ACC112 (cell line): ENCODE measurements around the gene RASSF7.

Experiments
- H2AFZ ChIP-seq: fragments of 200-600 bp; sonication (generic); one replicate; pipeline ENCODE4 v1.6.0; 2017; ENCODE audit warnings: antibody characterized with exemption, low read length; ENCODE audit not compliant: unreplicated experiment
- H3K27ac ChIP-seq: fragments of 200-600 bp; sonication (generic); 2 replicates; pipeline ENCODE4 v1.5.1; 2014; ENCODE audit warnings: low read depth, mild to moderate bottlenecking, antibody characterized with exemption, low read length, moderate library complexity
- H3K27me3 ChIP-seq: fragments of 200-600 bp; sonication (generic); 2 replicates; pipeline ENCODE4 v1.6.1; 2014; ENCODE audit warnings: mild to moderate bottlenecking, antibody characterized with exemption, low read length, moderate library complexity, mixed read lengths; ENCODE audit not compliant: insufficient read depth
- H3K36me3 ChIP-seq: fragments of 200-600 bp; sonication (generic); 2 replicates; pipeline ENCODE4 v1.6.1; 2016; ENCODE audit warnings: mild to moderate bottlenecking, antibody characterized with exemption, low read length, moderate library complexity, mixed read lengths; ENCODE audit not compliant: insufficient read depth
- H3K4me1 ChIP-seq: fragments of 200-600 bp; sonication (generic); one replicate; pipeline ENCODE4 v1.6.1; 2016; ENCODE audit warnings: low read length, mixed read lengths; ENCODE audit not compliant: insufficient read depth, unreplicated experiment, control insufficient read depth
- H3K4me3 ChIP-seq: fragments of 200-600 bp; sonication (generic); 2 replicates; pipeline ENCODE4 v1.5.1; 2014; ENCODE audit warnings: mild to moderate bottlenecking, low read depth, low read length
- H3K79me2 ChIP-seq: fragments of 200-600 bp; sonication (generic); one replicate; pipeline ENCODE4 v1.6.0; 2016; ENCODE audit warnings: low read length; ENCODE audit not compliant: control insufficient read depth, unreplicated experiment, insufficient read depth

Gene RASSF7

DNA sequence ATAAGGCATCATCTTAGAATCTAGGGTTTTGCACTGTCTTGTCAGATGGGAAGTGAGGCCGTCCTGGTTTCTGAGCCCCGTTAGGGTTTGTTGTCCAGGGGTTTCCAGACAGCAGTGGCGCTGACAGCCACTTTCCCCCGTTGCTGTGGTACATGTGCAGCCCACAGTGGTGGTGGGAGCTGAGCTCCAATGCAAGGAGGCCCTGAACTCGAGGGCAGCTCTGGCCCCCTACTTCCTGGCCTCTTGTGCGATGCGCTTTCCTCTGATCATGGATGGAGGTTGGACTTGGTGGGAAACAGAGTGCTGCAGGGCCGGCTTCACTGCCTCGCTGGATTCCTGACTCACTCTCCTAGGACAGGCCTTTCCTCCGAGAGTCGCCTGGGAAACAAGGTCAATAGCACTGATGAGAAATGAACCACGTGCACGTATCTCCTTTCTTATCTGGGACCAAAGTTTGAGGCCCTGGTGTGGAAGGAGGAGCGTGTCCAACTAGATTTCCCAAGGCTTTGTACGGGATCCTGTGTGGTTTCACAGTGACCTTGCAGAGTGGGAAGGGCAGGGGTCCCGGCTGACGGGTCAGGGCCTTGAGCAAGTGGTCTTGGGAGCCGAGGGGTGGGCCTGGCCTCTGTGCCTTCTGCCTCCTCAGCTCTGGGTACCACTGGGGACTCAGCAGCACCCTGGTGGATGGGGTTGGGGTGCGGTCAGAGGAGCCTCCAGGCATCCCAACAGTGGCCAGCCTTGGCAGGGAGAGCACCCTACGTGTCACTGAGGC is 19.2 kb downstream of the RASSF7 start:
- H3K27me3 ChIP-seq: no peaks in the 10 kb centered on the region
- H2AFZ ChIP-seq: no peak overlapping the region
- H3K36me3 ChIP-seq: peaks cover 16% of the 10 kb centered on the region; the same call in 1 of the 2 replicates
- H3K79me2 ChIP-seq: peaks cover 78% of the 10 kb centered on the region
- H3K4me1 ChIP-seq: peaks cover 30% of the 10 kb centered on the region
- no peak overlapping the region for H3K4me3 ChIP-seq
- no peak overlapping the region; the same call in 1 of the 2 replicates for H3K27ac ChIP-seq

DNA sequence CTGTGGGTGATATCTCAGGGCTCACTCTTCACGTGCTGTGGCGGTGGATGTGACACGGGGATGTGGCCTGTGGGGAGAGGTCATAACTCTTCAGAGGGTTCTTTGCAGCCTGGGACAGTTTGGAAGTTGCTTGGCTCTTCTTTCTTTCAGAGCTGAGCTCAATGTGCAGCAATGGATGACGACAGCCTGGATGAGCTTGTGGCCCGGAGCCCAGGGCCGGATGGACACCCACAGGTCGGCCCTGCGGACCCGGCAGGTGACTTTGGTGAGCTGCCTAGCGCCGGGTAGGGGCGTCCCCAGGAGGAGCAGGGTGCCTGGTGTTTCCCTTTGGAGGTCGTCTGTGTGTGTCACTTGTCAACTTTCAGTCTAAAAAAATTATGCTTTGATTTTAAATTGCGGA is 20.6 kb downstream of the RASSF7 start:
- H3K27ac ChIP-seq: no peak overlapping the region
- H3K4me3 ChIP-seq: no peak overlapping the region
- H3K4me1 ChIP-seq: peaks cover 30% of the 10 kb centered on the region
- no peaks in the 10 kb centered on the region for H3K27me3 ChIP-seq
- H3K36me3 ChIP-seq: peaks cover 18% of the 10 kb centered on the region; the same call in 1 of the 2 replicates
- peaks cover 79% of the 10 kb centered on the region for H3K79me2 ChIP-seq
- H2AFZ ChIP-seq: no peak overlapping the region

DNA sequence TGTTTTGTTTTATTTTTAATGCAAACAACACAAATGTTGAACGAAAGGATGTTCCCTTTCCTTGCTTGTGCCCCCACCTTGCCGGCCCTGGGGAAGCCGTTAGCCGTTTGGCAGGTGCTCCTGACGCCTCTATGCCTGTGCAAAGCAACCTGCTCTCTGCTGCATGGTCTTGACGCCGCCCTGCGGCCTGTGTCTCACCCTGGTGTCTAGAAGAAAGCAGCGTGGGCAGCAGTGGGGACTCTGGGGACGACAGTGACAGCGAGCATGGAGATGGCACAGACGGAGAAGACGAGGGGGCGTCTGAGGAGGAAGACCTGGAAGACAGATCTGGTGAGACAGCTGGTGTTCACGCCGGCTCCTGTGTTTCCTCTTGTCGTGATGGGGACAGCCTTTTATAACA is 21.0 kb downstream of the RASSF7 start:
- peaks cover 32% of the 10 kb centered on the region for H3K4me1 ChIP-seq
- no peak overlapping the region for H3K4me3 ChIP-seq
- peaks cover 77% of the 10 kb centered on the region for H3K79me2 ChIP-seq
- peaks cover 20% of the 10 kb centered on the region; the same call in 1 of the 2 replicates for H3K36me3 ChIP-seq
- no peak overlapping the region for H2AFZ ChIP-seq
- H3K27ac ChIP-seq: no peak overlapping the region
- H3K27me3 ChIP-seq: no peaks in the 10 kb centered on the region

DNA sequence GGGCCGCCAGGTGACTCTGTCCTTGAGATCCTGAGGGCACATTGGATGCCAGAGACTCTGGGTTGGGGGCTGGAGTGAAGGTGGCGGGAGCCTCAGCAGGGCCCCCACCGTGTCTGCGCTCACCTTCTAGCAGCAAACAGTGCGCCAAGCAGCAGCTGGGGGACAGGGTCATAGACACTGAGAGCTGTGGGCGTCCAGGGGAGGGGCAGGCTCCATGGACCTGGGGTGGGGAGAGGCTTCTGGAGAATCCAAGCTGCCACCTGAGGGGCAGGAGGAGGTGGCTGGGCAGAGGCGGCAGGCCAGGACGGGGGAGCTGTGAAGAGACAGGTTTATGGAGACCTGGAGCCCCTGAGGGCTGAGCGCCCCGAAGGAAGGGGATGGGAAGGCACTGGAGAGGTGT is 23.5 kb downstream of the RASSF7 start:
- H3K4me3 ChIP-seq: no peak overlapping the region
- no peak overlapping the region for H3K27ac ChIP-seq
- peaks cover 59% of the 10 kb centered on the region for H3K79me2 ChIP-seq
- peaks cover 27% of the 10 kb centered on the region for H3K4me1 ChIP-seq
- H3K36me3 ChIP-seq: peaks cover 20% of the 10 kb centered on the region
- no peak overlapping the region for H2AFZ ChIP-seq
- no peaks in the 10 kb centered on the region for H3K27me3 ChIP-seq

DNA sequence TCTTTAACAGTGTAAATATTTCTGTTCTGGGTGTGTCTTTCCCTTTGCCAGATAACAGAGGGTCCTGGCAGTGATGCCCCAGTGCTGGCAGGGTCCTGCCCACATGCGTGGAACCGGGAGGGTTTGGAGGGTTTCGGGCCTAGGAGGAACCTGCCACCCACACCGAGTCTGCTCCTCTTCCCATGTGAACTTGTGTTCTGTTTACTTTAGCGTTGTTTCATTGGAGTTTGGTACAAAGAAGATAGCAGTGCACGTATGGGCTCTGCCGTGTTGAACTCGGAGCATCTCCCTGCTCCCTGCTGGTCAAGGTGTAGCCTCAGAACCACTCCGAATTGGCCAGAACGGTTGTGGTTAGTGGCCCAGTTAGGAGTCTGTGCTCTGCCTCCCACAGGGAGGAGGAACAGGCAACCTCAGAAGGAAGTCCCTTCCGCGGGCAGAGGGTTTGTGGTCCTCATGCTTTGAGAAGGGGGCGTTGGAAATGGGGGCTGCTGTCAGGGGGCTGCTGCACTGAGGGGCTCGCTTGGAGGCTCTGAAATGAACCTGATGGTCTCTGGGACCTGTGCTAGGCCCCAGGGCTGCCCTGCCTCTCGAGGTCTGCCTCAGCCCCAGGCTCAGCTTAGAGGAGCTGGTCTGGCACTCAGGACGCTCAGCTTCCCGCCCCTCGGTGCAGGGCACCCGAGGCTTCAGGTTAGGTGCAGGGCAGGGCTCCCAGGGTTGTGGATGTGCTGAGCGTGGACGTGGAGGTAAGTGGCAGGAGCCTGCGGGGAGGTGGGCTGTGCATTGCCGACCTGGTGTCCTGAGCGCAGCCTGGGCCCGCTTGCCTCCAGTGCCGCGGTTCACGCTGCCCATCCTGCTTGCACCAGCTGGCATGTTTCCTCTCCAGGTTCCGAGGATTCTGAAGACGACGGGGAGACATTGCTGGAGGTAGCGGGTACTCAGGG is 25.9 kb downstream of the RASSF7 start:
- peaks cover 23% of the 10 kb centered on the region for H3K36me3 ChIP-seq
- H3K4me3 ChIP-seq: no peak overlapping the region
- no peak overlapping the region for H3K27ac ChIP-seq
- peaks cover 55% of the 10 kb centered on the region for H3K79me2 ChIP-seq
- peaks cover 16% of the 10 kb centered on the region for H3K4me1 ChIP-seq
- H2AFZ ChIP-seq: no peak overlapping the region
- H3K27me3 ChIP-seq: no peaks in the 10 kb centered on the region

DNA sequence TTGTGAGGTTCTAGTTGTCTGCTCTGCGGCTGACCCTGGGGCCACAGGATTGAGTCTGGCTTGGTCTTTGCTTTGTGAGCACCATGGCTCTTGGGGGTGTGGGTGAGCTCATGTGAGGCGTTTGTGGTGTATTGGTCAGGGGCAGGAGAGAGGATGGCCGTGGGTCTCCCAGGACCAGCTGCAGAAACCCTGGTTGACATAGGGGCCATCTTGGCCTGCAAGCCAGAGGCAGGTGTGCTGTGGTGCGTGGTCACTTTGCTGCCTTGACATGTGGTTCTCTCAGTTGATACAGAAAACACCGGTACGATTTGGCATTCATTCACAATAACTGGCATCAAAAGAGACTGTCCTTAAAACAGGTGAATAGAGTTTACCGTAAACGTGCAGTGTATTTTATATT is 26.8 kb downstream of the RASSF7 start:
- no peak overlapping the region; the same call in 1 of the 2 replicates for H3K27ac ChIP-seq
- H3K36me3 ChIP-seq: peaks cover 25% of the 10 kb centered on the region
- no peak overlapping the region for H3K4me3 ChIP-seq
- H3K27me3 ChIP-seq: no peaks in the 10 kb centered on the region
- no peak overlapping the region for H2AFZ ChIP-seq
- peaks cover 48% of the 10 kb centered on the region for H3K79me2 ChIP-seq
- H3K4me1 ChIP-seq: peaks cover 16% of the 10 kb centered on the region

DNA sequence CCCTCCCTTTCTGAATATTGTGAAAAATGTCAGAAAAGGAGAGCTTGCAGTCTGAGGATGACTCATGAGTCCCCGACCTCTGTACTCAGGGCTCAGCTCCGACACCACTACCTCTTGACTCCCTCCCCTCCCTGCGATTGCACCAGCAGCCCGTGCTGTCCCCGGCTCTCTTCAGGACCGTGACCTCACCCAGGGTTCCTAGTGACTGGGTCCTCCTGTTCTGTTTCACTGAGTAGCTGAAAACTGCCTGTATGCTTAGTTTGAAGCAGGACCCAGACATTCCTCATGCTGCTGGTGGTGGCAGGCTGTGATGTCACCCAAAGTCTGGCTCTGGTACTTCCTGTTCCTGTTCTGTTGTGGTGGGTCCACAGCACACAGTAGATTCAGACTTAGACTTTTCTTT is 27.2 kb downstream of the RASSF7 start:
- Histone ChIP-seq H3K27ac (peak overlapping the region; percentile 35), H3K4me1 (peaks cover 16% of the 10 kb centered on the region), H3K4me3 (no peak overlapping the region), H3K27me3 (no peaks in the 10 kb centered on the region), H2AFZ (no peak overlapping the region), H3K79me2 (peaks cover 45% of the 10 kb centered on the region), H3K36me3 (peaks cover 29% of the 10 kb centered on the region)

DNA sequence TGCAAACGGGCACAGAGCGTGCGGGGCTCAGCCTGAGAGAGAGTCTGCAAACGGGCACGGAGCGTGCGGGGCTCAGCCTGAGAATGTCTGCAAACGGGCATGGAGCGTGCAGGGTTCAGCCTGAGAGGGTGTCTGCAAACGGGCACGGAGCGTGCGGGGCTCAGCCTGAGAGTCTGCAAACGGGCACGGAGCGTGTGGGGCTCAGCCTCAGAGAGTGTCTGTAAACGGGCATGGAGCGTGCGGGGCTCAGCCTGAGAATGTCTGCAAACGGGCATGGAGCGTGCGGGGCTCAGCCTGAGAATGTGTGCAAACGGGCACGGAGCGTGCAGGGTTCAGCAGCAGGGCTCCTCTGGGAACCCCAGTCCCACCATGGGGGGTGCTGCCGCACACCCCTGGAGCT is 29.0 kb downstream of the RASSF7 start:
- Histone ChIP-seq H3K4me3 (no peak overlapping the region), H3K36me3 (peaks cover 30% of the 10 kb centered on the region), H3K27ac (no peak overlapping the region)

DNA sequence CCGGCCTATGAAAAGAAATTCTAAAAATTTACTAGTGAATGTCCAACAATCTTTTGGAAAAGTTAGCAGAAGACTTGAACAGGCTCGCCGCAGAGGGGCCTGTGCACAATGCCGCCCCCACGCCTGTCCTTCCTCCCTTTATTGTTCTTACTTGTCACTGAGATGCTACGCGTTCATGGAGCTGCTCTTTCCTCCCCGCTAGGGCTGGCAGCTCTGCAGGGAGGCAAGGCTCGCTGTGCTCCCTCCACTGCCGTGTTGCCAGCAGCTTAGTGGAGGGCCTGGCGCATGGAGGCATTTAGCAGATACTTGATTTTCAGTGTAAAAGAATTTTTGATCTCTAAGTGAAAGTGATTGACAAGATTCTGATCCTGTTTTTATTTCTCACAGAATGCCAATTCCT is 30.2 kb downstream of the RASSF7 start:
- no peak overlapping the region for H2AFZ ChIP-seq

More for the DNA sequence above, 29.0 kb downstream of the RASSF7 start:
- H3K27me3 ChIP-seq: no peaks in the 10 kb centered on the region
- H3K4me1 ChIP-seq: peaks cover 16% of the 10 kb centered on the region
- H3K79me2 ChIP-seq: peaks cover 35% of the 10 kb centered on the region
- H2AFZ ChIP-seq: no peak overlapping the region

DNA sequence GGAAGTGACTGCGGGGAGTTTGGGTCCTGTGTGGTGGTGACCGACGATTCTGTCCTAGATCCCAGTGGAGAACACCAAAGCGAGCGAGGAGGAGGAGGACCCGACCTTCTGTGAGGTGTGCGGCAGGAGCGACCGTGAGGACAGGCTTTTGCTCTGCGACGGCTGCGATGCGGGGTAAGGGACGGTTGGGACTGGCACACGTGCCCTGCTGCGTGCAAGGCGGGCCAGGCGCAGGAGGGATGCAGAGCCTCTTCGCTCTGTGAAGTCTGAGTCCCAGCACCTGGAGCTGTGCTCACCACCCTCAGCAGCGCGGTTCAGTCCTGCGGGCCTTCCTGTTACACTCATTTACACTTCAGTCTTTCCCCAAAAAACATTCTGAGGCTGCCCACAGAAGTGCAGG is 31.7 kb downstream of the RASSF7 start:
- Histone ChIP-seq H3K27ac (no peak overlapping the region), H3K36me3 (peaks cover 29% of the 10 kb centered on the region), H2AFZ (no peak overlapping the region), H3K27me3 (no peaks in the 10 kb centered on the region), H3K79me2 (peaks cover 44% of the 10 kb centered on the region), H3K4me3 (no peak overlapping the region), H3K4me1 (peaks cover 8% of the 10 kb centered on the region)

More for the DNA sequence above, 30.2 kb downstream of the RASSF7 start:
- Histone ChIP-seq H3K79me2 (peaks cover 38% of the 10 kb centered on the region), H3K4me3 (no peak overlapping the region), H3K36me3 (peaks cover 30% of the 10 kb centered on the region), H3K27ac (no peak overlapping the region), H3K4me1 (peaks cover 16% of the 10 kb centered on the region), H3K27me3 (no peaks in the 10 kb centered on the region)
